Measurements from ENCODE around the gene SLC39A11.

SLC39A11 gene

DNA sequence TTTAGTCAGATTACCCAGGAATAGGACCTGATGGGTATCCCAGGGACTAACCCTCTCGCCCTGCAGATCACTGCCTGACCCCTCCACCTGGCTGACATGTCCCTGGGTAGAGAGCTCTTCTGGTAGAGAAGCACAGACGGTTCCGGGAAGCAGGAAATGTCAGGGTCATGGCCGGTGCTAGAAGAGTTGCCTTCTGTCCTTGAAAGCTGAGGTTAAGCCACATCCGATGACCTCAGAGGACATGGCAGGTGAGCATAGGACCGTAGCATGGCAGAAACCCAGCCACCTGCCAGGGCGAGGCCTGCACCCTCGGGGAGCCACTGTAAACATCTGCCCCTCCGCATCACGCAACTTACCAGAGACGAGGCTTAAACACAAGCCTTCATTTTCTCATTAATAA, 488.0 kb downstream of the SLC39A11 start:
- DNase-seq: peak; percentile 57

DNA sequence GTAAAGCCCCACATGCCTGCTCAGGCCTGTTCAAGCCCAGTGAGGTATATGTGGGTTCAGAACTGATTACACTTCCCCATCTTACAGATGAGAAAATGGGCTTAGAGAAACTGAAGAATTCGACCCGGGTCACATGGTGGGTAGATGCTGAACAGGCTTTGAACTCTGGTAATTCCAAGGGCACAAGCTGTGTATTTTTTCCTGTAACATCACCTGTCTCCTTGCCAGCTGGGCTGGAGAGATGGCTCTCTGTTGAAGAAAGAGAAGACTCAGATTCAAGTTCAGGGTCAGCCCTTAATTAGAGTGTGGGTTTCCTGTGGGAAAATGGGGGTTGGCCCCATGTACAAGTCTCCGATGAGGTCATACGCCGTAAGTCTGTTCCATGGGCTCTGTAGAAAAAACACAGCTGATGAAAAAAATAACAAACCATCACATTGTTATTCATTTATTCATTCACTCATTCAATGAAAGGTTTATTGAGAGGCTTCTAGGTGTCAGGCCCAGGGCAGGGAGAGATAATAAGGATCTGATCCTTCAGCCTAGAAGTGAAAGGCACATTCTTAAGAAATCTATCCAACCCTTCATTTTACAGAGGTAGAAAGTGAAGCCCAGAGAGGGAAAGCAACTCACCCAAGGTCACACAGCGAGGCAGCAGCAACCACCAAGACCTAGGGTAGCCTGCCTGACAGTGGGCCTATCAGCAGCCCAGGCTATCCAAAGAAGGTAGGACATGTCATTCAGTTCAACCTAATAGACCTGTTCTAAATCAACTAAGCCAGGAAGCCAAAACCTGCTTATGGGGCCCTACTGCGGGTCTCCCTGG, 488.9 kb downstream of the SLC39A11 start:
- DNase-seq: no peak

DNA sequence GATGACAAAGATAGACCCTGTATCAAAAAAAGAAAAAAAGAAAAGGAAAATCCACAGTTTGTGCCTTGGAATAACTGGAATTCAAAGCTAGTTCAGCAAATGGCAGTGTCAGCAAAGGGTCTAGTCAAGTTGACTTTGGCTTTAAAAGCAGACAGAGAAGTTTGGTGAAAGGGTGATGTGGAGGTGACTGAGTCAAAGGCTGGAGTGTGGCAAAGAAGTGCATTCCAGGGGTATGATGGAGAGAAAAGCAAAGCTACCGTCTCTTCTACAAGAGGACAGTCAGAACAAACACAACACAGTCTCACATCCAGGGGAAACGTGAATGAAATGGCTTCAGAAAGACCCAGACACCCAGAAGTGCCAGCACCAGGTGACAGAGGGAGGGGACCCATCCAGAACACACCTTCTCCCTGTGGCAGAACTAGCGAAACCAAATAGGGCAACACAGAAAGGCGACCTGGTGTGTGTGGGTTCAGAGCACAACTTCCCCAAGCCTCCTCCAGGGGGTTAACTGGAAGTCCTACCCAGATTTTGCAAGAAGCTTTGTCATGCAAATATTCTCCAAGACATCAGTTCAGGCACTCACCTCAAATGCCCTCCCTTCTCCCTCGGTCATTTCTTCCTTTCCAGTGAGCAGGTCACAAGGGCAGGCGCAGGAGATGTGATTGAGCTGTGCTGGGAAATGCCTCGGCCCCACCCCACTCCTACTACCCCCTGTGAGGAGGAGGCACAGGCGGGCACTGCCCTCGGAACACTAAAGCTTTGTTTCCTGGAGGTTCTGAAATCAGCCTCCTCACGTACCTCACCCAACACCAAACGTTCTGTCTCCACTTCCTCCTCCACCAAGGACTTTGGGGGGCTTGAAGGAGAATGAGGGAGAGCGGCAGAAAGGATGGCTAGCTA, 489.7 kb downstream of the SLC39A11 start:
- peak; percentile 22 for DNase-seq

DNA sequence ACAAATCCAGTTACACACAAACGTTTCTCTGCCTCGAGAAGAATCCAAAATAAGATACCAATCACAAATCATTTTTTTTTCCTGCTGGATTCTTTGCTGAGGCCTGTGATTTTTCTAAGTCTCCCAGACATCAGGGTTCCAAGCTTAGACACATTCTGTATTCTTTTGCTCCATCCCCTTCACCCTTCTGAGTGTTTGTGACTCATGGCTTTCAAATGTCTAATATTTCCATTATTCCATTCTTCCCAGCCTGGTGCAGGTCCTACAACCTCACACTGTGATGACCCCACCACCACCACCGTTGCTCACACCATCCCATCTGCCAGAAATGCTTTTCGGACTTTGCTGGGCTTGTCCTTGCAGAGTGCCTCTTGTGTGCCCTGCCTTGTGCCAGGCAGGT, 491.6 kb downstream of the SLC39A11 start:
- DNase-seq: no peak

DNA sequence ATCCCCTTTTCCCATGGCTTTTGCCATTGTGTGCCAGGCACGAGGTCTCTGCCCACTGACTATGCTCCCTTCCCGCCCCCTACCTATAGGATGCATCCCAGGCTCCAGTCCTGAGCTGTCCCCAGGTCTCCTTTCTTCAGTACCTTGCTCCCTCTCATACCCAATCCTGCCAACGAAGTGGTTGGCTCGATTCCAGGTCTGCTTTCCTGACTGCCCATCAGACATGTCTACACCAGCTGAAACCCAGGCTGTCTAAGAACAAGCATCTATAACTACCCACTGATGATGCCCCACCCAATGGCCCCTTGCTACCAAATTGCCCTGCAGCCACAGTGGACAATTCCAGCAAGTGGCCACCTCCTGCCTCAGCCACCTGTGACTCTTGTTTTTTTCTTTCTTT, 492.6 kb downstream of the SLC39A11 start:
- DNase-seq: peak; percentile 58

DNA sequence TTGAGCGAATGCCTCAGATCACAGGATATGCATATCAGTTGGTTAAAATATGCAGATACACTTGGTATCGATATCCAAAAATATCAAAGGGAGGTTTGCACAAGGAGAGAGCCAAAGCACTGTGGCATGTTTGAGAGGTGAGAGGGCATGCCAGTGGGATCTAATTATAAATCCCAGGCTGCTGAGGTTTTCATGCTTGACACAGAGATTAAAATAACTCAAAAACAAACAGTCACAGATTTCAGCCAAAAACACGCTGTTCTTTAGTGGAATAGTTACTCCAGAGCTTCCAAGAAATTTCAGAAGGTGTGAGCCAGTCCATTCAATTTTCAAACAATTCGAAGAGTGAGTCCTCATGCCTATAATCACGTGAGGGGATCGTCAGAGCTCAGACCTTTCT, 493.8 kb downstream of the SLC39A11 start:
- DNase-seq: no peak

DNA sequence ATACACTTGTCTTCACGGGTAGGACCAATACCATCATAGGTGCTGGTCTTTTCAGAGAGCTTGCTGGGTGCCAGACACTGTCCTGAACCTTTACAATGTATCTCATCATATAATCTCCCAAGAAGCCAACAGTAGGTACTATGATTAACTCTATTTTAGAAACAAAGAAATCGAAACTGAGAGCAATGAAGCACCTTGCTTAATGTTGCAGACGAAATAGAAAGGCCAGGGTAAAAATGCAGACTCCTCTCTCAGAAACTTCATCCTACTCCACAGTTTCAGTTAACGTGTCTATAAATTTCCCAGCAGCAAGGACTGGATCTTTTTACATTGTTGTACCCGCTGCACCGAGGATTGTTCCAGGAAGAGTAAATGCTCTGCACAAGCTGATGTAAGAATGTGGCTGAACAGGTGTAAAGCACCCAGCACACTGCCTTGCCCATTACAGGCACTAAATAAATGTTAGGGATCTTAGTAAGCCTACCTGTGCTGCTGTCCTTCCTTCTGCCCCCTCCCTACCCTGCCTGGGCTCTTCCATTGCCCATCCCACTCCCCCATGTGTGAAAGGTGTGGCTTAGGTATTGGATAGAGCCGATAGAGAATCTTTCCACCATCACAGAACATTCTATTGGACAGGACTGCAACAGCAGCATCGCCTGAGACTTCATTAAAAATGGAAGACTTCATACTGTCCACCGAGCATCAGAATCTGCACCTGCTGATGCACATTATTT, 495.0 kb downstream of the SLC39A11 start:
- no peak for DNase-seq
